ENCODE results near the gene AUTS2.
"Not testable (repeated sequence)": the region's sequence is repeated elsewhere in the genome, so short reads cannot be mapped to it uniquely, and the experiment has no call there.

AUTS2 gene

GRCh38 chr7:70343519-70343918 is 745.2 kb downstream of the AUTS2 start:
- FAIRE-seq: no peak

GRCh38 chr7:70344726-70345125 is 746.5 kb downstream of the AUTS2 start:
- FAIRE-seq: no peak

GRCh38 chr7:70346844-70347462 is 748.7 kb downstream of the AUTS2 start:
- no peak for FAIRE-seq

- FAIRE-seq: no peak
These were observed 749.4 kb downstream of the AUTS2 start for GRCh38 chr7:70347463-70348254.

- FAIRE-seq: no peak
These were observed 750.8 kb downstream of the AUTS2 start for GRCh38 chr7:70349031-70349430.

GRCh38 chr7:70349819-70350218 is 751.5 kb downstream of the AUTS2 start:
- no peak for FAIRE-seq

GRCh38 chr7:70352088-70352487 is 753.8 kb downstream of the AUTS2 start:
- FAIRE-seq: no peak

- FAIRE-seq: no peak
These were observed 754.6 kb downstream of the AUTS2 start for GRCh38 chr7:70352906-70353305.

- FAIRE-seq: no peak
These were observed 755.2 kb downstream of the AUTS2 start for GRCh38 chr7:70353330-70353945.

- FAIRE-seq: no peak
These were observed 755.7 kb downstream of the AUTS2 start for GRCh38 chr7:70353946-70354335.

- FAIRE-seq: no peak
These were observed 756.3 kb downstream of the AUTS2 start for GRCh38 chr7:70354409-70355169.

- FAIRE-seq: no peak
These were observed 757.1 kb downstream of the AUTS2 start for GRCh38 chr7:70355198-70356020.

- no peak for FAIRE-seq
These were observed 758.0 kb downstream of the AUTS2 start for GRCh38 chr7:70356085-70356786.

- no peak for FAIRE-seq
These were observed 758.6 kb downstream of the AUTS2 start for GRCh38 chr7:70356787-70357328.

- no peak for FAIRE-seq
These were observed 762.3 kb downstream of the AUTS2 start for GRCh38 chr7:70360557-70360956.

GRCh38 chr7:70361821-70362220 is 763.5 kb downstream of the AUTS2 start:
- no peak for FAIRE-seq

GRCh38 chr7:70364393-70364792 is 766.1 kb downstream of the AUTS2 start:
- FAIRE-seq: not testable (repeated sequence)

GRCh38 chr7:70371652-70372051 is 773.4 kb downstream of the AUTS2 start:
- FAIRE-seq: no peak

- no peak for FAIRE-seq
These were observed 774.7 kb downstream of the AUTS2 start for GRCh38 chr7:70372768-70373515.

GRCh38 chr7:70374772-70375533 is 776.7 kb downstream of the AUTS2 start:
- FAIRE-seq: no peak

All from A204.1 (cell line).